Spinal cord (tissue), 10 donors: ENCODE data around the gene TSHZ2. TPM values are rescaled to one million over a fixed set of nuclear protein-coding genes. Genes with fewer than 3 reads are reported as not detected.
A peak's percentile ranks its signal among the peaks of the same experiment; 100 is the strongest.

Experiments used
- DNase-seq, 6 donors: peaks; one replicate each; pipeline versions ENCODE4 v3.0.0 to v3.0.0-alpha.2; 2013 to 2015; ENCODE audit warnings: low spot score in 6 of 6, low read depth in 4 of 6
- H3K27ac ChIP-seq: one replicate; pipeline ENCODE4 v1.5.1; 2013; ENCODE audit warnings: low read depth, low read length, control low read depth
- H3K27me3 ChIP-seq: one replicate; pipeline ENCODE4 v1.6.1; 2013; ENCODE audit warnings: low read length; ENCODE audit not compliant: control insufficient read depth, insufficient read depth
- H3K36me3 ChIP-seq: one replicate; pipeline ENCODE4 v1.6.1; 2013; ENCODE audit warnings: low read length; ENCODE audit not compliant: control insufficient read depth, insufficient read depth
- H3K4me1 ChIP-seq: one replicate; pipeline ENCODE4 v1.6.1; 2013; ENCODE audit warnings: low read length; ENCODE audit not compliant: control insufficient read depth, insufficient read depth
- H3K4me3 ChIP-seq: one replicate; pipeline ENCODE4 v1.5.1; 2013; ENCODE audit warnings: low read depth, low read length, control low read depth
- H3K9me3 ChIP-seq: one replicate; pipeline ENCODE4 v1.6.1; 2013; ENCODE audit warnings: low read length; ENCODE audit not compliant: control insufficient read depth, insufficient read depth
- WGBS: methylation state at CpG from one replicate; pipeline ENCODE4 v1.1.5; 2013; ENCODE audit warnings: missing lambda C conversion rate; ENCODE audit not compliant: insufficient coverage; 5-methylcytosine and 5-hydroxymethylcytosine counted together
- polyA plus RNA-seq, 2 donors: library from polyadenylated mRNA; unstranded; fragments of 120-200 nt; gene quantifications; one replicate each; pipeline ENCODE4 v1.2.1, GENCODE V29; 2013; ENCODE audit not compliant: insufficient read length in 2 of 2
- total RNA-seq, 2 donors: library from RNA; depleted of rRNA in 1 of 2; stranded (reverse); fragments of 120-200 nt in 1 of 2; fragments of >200 nt in 1 of 2; gene quantifications; one replicate each; pipeline versions ENCODE4 v1.2.3 to v1.2.4, GENCODE V29; 2013 to 2014
- donor health status: healthy.

TSHZ2 gene
- total and polyA plus RNA-seq, 4 donors = 11.8 to 33.0 (median 25.7) TPM

GRCh38 chr20:53170196-53170595, 198.0 kb downstream of the TSHZ2 start:
- no peak for DNase-seq
- no peaks in the 10 kb centered on the region for H3K36me3 ChIP-seq
- 100% methylated on average over 2 of the region's 7 CpGs for WGBS
- H3K27me3 ChIP-seq = no peaks in the 10 kb centered on the region
- no peaks in the 10 kb centered on the region for H3K9me3 ChIP-seq
- H3K4me1 ChIP-seq = peaks cover 6% of the 10 kb centered on the region
- H3K27ac ChIP-seq = no peak overlapping the region
- H3K4me3 ChIP-seq = no peak overlapping the region

GRCh38 chr20:53171065-53171464, 198.9 kb downstream of the TSHZ2 start:
- no peaks in the 10 kb centered on the region for H3K27me3 ChIP-seq
- peak in 3 of 6 donors; percentile 33 to 96 (median 59) for DNase-seq
- 56% methylated on average over 3 of the region's 6 CpGs for WGBS

GRCh38 chr20:53174454-53174853, 202.3 kb downstream of the TSHZ2 start:
- WGBS = 88% methylated on average over 3 of the region's 3 CpGs

More at GRCh38 chr20:53171065-53171464, 198.9 kb downstream of the TSHZ2 start:
- Histone ChIP-seq H3K4me1 (peaks cover 6% of the 10 kb centered on the region), H3K27ac (no peak overlapping the region), H3K4me3 (no peak overlapping the region), H3K9me3 (no peaks in the 10 kb centered on the region), H3K36me3 (no peaks in the 10 kb centered on the region)

GRCh38 chr20:53175135-53175780, 203.1 kb downstream of the TSHZ2 start:
- WGBS = 89% methylated on average over 7 of the region's 12 CpGs
- no peak for DNase-seq
- H3K36me3 ChIP-seq = no peaks in the 10 kb centered on the region
- H3K9me3 ChIP-seq = no peaks in the 10 kb centered on the region
- no peak overlapping the region for H3K4me3 ChIP-seq
- peaks cover 5% of the 10 kb centered on the region for H3K4me1 ChIP-seq
- H3K27ac ChIP-seq = no peak overlapping the region
- H3K27me3 ChIP-seq = no peaks in the 10 kb centered on the region

More at GRCh38 chr20:53174454-53174853, 202.3 kb downstream of the TSHZ2 start:
- no peak overlapping the region for H3K27ac ChIP-seq
- DNase-seq = no peak
- no peaks in the 10 kb centered on the region for H3K27me3 ChIP-seq
- H3K9me3 ChIP-seq = no peaks in the 10 kb centered on the region
- no peak overlapping the region for H3K4me3 ChIP-seq
- no peaks in the 10 kb centered on the region for H3K36me3 ChIP-seq
- H3K4me1 ChIP-seq = peaks cover 6% of the 10 kb centered on the region

- no peaks in the 10 kb centered on the region for H3K36me3 ChIP-seq
- no peaks in the 10 kb centered on the region for H3K27me3 ChIP-seq
- 78% methylated on average over 1 of the region's 3 CpGs for WGBS
- H3K4me3 ChIP-seq = no peak overlapping the region
- no peak for DNase-seq
- H3K27ac ChIP-seq = no peak overlapping the region
- no peaks in the 10 kb centered on the region for H3K9me3 ChIP-seq
- H3K4me1 ChIP-seq = no peaks in the 10 kb centered on the region
Measured at GRCh38 chr20:53176134-53176533, 204.0 kb downstream of the TSHZ2 start.

- Histone ChIP-seq H3K27me3 (no peaks in the 10 kb centered on the region), H3K9me3 (no peaks in the 10 kb centered on the region), H3K27ac (no peak overlapping the region), H3K36me3 (no peaks in the 10 kb centered on the region), H3K4me3 (no peak overlapping the region), H3K4me1 (no peaks in the 10 kb centered on the region)
- WGBS = 75% methylated on average over 2 of the region's 2 CpGs
- DNase-seq = no peak
Measured at GRCh38 chr20:53177687-53178086, 205.5 kb downstream of the TSHZ2 start.

GRCh38 chr20:53179749-53180148, 207.6 kb downstream of the TSHZ2 start:
- Histone ChIP-seq H3K27ac (no peak overlapping the region), H3K4me3 (no peak overlapping the region), H3K27me3 (no peaks in the 10 kb centered on the region), H3K36me3 (no peaks in the 10 kb centered on the region), H3K9me3 (no peaks in the 10 kb centered on the region), H3K4me1 (no peaks in the 10 kb centered on the region)
- 78% methylated on average over 5 of the region's 10 CpGs for WGBS
- DNase-seq = peak in 1 of 6 donors; percentile 50

- no peaks in the 10 kb centered on the region for H3K27me3 ChIP-seq
- H3K27ac ChIP-seq = no peak overlapping the region
- H3K4me1 ChIP-seq = no peaks in the 10 kb centered on the region
- H3K36me3 ChIP-seq = no peaks in the 10 kb centered on the region
- no peak overlapping the region for H3K4me3 ChIP-seq
- WGBS = 100% methylated on average over 2 of the region's 4 CpGs
- no peaks in the 10 kb centered on the region for H3K9me3 ChIP-seq
- no peak for DNase-seq
Measured at GRCh38 chr20:53180928-53181362, 208.8 kb downstream of the TSHZ2 start.

GRCh38 chr20:53181866-53182376, 209.8 kb downstream of the TSHZ2 start:
- Histone ChIP-seq H3K27me3 (no peaks in the 10 kb centered on the region), H3K36me3 (no peaks in the 10 kb centered on the region), H3K27ac (no peak overlapping the region), H3K4me3 (no peak overlapping the region), H3K9me3 (no peaks in the 10 kb centered on the region), H3K4me1 (no peaks in the 10 kb centered on the region)
- WGBS = 98% methylated on average over 3 of the region's 3 CpGs
- DNase-seq = no peak

- no peaks in the 10 kb centered on the region for H3K36me3 ChIP-seq
- 59% methylated on average over 3 of the region's 6 CpGs for WGBS
- H3K9me3 ChIP-seq = no peaks in the 10 kb centered on the region
- peaks cover 3% of the 10 kb centered on the region for H3K4me1 ChIP-seq
- no peak overlapping the region for H3K4me3 ChIP-seq
- no peak overlapping the region for H3K27ac ChIP-seq
- DNase-seq = no peak
- no peaks in the 10 kb centered on the region for H3K27me3 ChIP-seq
Measured at GRCh38 chr20:53183181-53183580, 211.0 kb downstream of the TSHZ2 start.
